LNCaP clone FGC (cell line): ENCODE measurements around the gene PPIE.

Source experiments
- DNase-seq: peaks from one replicate; pipeline ENCODE4 v3.0.0-alpha.2; 2011; ENCODE audit warnings: low read depth
- H3K4me3 ChIP-seq: 2 replicates; pipeline ENCODE4 v1.5.1; 2011; ENCODE audit warnings: mild to moderate bottlenecking, low read depth, low read length, control low read depth
- CTCF ChIP-seq: IDR thresholded peaks from 2 replicates; pipeline ENCODE4 v1.5.1; 2012; ENCODE audit warnings: mild to moderate bottlenecking; ENCODE audit not compliant: control insufficient read depth, insufficient read depth; ENCODE audit errors: extremely low read depth

Gene PPIE

GRCh38 chr1:39700348-39700747 lies 38.3 kb upstream of the PPIE start:
- DNase-seq, result no peak
- H3K4me3 ChIP-seq, result no peak overlapping the region
- TF ChIP-seq CTCF, result no peak

- no peak for TF ChIP-seq CTCF
- no peak overlapping the region for H3K4me3 ChIP-seq
- no peak for DNase-seq
These were observed 37.6 kb upstream of the PPIE start for GRCh38 chr1:39701049-39701439.

DNA sequence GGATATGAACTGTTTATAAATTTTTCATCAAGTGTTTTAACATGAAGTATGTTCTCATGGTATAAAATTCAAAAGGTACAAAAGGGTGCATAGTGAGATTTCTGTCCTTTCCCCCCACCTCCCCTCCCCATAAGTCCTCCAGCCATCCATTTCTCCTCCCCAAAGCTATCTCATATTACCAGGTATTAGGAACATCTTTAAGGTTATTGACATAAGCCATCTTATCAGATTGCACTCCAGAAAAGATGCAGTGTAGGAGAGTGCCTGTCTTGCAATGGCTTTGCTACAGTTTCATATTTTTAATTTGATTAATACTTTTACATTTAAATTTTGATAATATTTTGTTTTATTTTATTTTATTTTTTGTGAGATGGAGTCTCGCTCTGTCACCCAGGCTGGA lies 33.9 kb upstream of the PPIE start:
- H3K4me3 ChIP-seq, result no peak overlapping the region
- no peak for DNase-seq
- no peak for TF ChIP-seq CTCF

- no peak for DNase-seq
- H3K4me3 ChIP-seq, result no peak overlapping the region
- TF ChIP-seq CTCF, result no peak
These were observed 31.2 kb upstream of the PPIE start for GRCh38 chr1:39707506-39707905.

- no peak for TF ChIP-seq CTCF
- DNase-seq, result no peak
These were observed 27.3 kb upstream of the PPIE start for GRCh38 chr1:39711104-39711965.

DNA sequence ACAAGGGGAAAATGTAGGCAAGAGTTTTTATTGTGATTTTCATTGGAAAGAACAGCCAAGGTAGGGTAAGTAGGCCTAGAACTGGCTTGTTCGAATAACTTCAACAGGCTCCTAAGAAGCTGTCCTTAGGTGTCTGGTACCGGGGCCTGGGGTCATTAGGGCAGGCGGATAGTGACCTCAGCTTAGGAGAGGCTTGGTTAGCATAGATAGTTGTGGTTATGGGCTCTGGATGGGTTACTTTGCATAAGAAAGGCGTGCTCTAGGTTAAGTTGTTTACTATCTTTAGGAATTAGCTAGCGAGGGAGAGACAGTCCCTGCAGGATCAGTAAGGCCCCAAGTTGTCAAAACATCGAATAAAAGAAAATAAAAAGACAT lies 26.7 kb upstream of the PPIE start:
- DNase-seq, result no peak
- no peak overlapping the region for H3K4me3 ChIP-seq
- TF ChIP-seq CTCF, result no peak

More at GRCh38 chr1:39711104-39711965, 27.3 kb upstream of the PPIE start:
- H3K4me3 ChIP-seq, result no peak overlapping the region

- no peak for TF ChIP-seq CTCF
- no peak for DNase-seq
- H3K4me3 ChIP-seq, result no peak overlapping the region
These were observed 25.1 kb upstream of the PPIE start for GRCh38 chr1:39713557-39713956.
